ENCODE results near the gene GJB6.

DNA sequence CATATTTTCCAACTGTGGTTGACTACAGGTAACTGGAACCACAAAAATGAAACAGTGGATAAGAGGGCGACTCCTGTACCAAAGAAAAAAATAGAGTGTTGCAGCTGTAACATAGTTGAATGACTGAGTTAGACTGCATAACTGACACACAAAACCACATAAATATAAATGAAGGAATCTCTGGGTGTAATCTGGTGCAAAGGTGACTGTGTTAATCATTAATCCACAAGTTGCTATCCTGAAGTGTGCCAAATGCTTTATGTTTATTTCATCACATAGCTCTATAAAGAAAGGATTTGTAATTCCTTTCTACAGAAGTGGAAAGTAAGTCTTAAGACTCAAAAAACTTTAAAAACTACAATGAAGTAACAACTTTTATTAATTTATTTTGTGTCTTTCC is 33.3 kb downstream of the GJB6 start:
- TF ChIP-seq, protein P1, sequence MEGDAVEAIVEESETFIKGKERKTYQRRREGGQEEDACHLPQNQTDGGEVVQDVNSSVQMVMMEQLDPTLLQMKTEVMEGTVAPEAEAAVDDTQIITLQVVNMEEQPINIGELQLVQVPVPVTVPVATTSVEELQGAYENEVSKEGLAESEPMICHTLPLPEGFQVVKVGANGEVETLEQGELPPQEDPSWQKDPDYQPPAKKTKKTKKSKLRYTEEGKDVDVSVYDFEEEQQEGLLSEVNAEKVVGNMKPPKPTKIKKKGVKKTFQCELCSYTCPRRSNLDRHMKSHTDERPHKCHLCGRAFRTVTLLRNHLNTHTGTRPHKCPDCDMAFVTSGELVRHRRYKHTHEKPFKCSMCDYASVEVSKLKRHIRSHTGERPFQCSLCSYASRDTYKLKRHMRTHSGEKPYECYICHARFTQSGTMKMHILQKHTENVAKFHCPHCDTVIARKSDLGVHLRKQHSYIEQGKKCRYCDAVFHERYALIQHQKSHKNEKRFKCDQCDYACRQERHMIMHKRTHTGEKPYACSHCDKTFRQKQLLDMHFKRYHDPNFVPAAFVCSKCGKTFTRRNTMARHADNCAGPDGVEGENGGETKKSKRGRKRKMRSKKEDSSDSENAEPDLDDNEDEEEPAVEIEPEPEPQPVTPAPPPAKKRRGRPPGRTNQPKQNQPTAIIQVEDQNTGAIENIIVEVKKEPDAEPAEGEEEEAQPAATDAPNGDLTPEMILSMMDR (conservative IDR thresholded peaks at IDR 0.05) = no peak
- TF ChIP-seq ZFX (IDR thresholded peaks at IDR 0.05) = no peak

Measured in C4-2B (cell line).